Esophagus muscularis mucosa (tissue), 4 donors: Measurements from ENCODE around the gene WSB1.

Experiments used
- EP300 ChIP-seq: sonication (generic); formaldehyde crosslinking; IDR thresholded peaks from one replicate; pipeline ENCODE4 v1.6.1; 2017; ENCODE audit warnings: antibody characterized with exemption
- POLR2AphosphoS5 ChIP-seq, 2 donors: sonication (generic); formaldehyde crosslinking; IDR thresholded peaks; one replicate each; pipeline ENCODE4 v1.6.1; 2017; ENCODE audit warnings: antibody characterized with exemption in 2 of 2
- TF ChIP-seq, protein P1 (sequence below), 3 experiments: fragments of 200-600 bp in 2 of 3; fragments of 450-650 bp in 1 of 3; sonication (generic) in 2 of 3; IDR thresholded peaks; one replicate each; pipeline ENCODE4 v1.5.1; 2017 to 2019; ENCODE audit warnings: antibody characterized with exemption in 3 of 3, mild to moderate bottlenecking in 2 of 3, moderate library complexity in 1 of 3

GRCh38 chr17:27289856-27290255 lies 4.1 kb upstream of the WSB1 start:
- TF ChIP-seq, protein P1, sequence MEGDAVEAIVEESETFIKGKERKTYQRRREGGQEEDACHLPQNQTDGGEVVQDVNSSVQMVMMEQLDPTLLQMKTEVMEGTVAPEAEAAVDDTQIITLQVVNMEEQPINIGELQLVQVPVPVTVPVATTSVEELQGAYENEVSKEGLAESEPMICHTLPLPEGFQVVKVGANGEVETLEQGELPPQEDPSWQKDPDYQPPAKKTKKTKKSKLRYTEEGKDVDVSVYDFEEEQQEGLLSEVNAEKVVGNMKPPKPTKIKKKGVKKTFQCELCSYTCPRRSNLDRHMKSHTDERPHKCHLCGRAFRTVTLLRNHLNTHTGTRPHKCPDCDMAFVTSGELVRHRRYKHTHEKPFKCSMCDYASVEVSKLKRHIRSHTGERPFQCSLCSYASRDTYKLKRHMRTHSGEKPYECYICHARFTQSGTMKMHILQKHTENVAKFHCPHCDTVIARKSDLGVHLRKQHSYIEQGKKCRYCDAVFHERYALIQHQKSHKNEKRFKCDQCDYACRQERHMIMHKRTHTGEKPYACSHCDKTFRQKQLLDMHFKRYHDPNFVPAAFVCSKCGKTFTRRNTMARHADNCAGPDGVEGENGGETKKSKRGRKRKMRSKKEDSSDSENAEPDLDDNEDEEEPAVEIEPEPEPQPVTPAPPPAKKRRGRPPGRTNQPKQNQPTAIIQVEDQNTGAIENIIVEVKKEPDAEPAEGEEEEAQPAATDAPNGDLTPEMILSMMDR (IDR thresholded peaks at IDR 0.05), result no peak
- no peak for TF ChIP-seq POLR2AphosphoS5 (IDR thresholded peaks at IDR 0.05)
- TF ChIP-seq EP300, result no peak
